HG03103 (cell line): ENCODE measurements around the gene EXTL2.
"Not testable (repeated sequence)": the region's sequence is repeated elsewhere in the genome, so short reads cannot be mapped to it uniquely, and the experiment has no call there.

Source experiments
- ATAC-seq: cut with Tn5 transposase; IDR thresholded peaks from one replicate; pipeline ENCODE4 v1.9.1; 2021; ENCODE audit warnings: low read depth; ENCODE audit not compliant: unreplicated experiment

Gene EXTL2

GRCh38 chr1:100894603-100895539 is at the start of gene EXTL2:
EXTL2 (minus strand) TSS chr1:100894842; CDS start chr1:100888757, 6,085 bp downstream.
- peak; percentile 39 for ATAC-seq

- ATAC-seq = no peak
These were observed 48.9 kb upstream of the EXTL2 start for GRCh38 chr1:100943533-100943932.

GRCh38 chr1:100942304-100943046 is 47.8 kb upstream of the EXTL2 start:
- ATAC-seq = no peak

GRCh38 chr1:100941580-100942216 is 47.1 kb upstream of the EXTL2 start:
- ATAC-seq = no peak

GRCh38 chr1:100941098-100941527 is 46.5 kb upstream of the EXTL2 start:
- no peak for ATAC-seq

- ATAC-seq = no peak
These were observed 41.7 kb upstream of the EXTL2 start for GRCh38 chr1:100936194-100936967.

- not testable (repeated sequence) for ATAC-seq
These were observed 38.9 kb upstream of the EXTL2 start for GRCh38 chr1:100933555-100933954.

- no peak for ATAC-seq
These were observed 37.1 kb upstream of the EXTL2 start for GRCh38 chr1:100931716-100932115.

- ATAC-seq = no peak
These were observed 35.9 kb upstream of the EXTL2 start for GRCh38 chr1:100930494-100930893.

- no peak for ATAC-seq
These were observed 33.5 kb upstream of the EXTL2 start for GRCh38 chr1:100928128-100928527.

GRCh38 chr1:100927276-100927675 is 32.6 kb upstream of the EXTL2 start:
- ATAC-seq = no peak

GRCh38 chr1:100926240-100926639 is 31.6 kb upstream of the EXTL2 start:
- ATAC-seq = no peak

GRCh38 chr1:100924991-100925390 is 30.3 kb upstream of the EXTL2 start:
- no peak for ATAC-seq

- ATAC-seq = no peak
These were observed 29.6 kb upstream of the EXTL2 start for GRCh38 chr1:100924212-100924611.

- no peak for ATAC-seq
These were observed 26.6 kb upstream of the EXTL2 start for GRCh38 chr1:100921110-100921706.

GRCh38 chr1:100912019-100912418 is 17.4 kb upstream of the EXTL2 start:
- ATAC-seq = no peak

- ATAC-seq = no peak
These were observed 14.4 kb upstream of the EXTL2 start for GRCh38 chr1:100909018-100909417.

- no peak for ATAC-seq
These were observed 13.2 kb upstream of the EXTL2 start for GRCh38 chr1:100907887-100908286.

GRCh38 chr1:100905181-100905580 is 10.5 kb upstream of the EXTL2 start:
- no peak for ATAC-seq

GRCh38 chr1:100904528-100904927 is 9.9 kb upstream of the EXTL2 start:
- ATAC-seq = no peak
